Measurements from ENCODE around the gene SORCS2.

DNA sequence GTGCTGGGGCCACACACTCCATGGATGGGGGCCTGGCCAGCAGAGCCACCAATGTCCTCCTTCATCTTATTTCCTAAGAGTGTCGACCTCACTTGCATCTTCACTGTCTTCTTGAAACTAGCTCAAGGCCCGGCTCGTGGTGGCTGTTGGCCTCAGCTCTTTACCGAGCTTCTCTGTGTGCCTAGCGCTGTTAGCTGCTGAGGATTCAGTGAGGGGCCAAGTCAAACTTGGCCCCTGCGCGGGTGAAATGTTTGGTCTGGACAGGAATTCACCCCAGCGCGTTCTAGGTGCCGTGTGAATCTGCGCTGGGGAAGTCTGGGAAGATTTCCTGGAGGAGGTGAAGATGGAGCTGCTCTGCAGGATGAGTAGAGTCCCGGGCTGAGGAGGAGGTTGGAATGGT lies 8.5 kb downstream of the SORCS2 start:
- no peak for TF ChIP-seq EZH2 (IDR thresholded peaks at IDR 0.05)
- TF ChIP-seq CTCF (IDR thresholded peaks at IDR 0.05), result no peak

Measured in neural progenitor cell (in vitro differentiated cells).